22Rv1 (cell line): ENCODE measurements around the gene SBNO1.

Source experiments
- CTCF ChIP-seq: fragments of 450-650 bp; IDR thresholded peaks from 2 replicates; pipeline ENCODE4 v1.5.1; 2017; ENCODE audit warnings: mild to moderate bottlenecking
- ZFX ChIP-seq: fragments of 450-650 bp; IDR thresholded peaks from 2 replicates; pipeline ENCODE4 v1.6.1; 2017; ENCODE audit warnings: antibody characterized with exemption, borderline replicate concordance

DNA sequence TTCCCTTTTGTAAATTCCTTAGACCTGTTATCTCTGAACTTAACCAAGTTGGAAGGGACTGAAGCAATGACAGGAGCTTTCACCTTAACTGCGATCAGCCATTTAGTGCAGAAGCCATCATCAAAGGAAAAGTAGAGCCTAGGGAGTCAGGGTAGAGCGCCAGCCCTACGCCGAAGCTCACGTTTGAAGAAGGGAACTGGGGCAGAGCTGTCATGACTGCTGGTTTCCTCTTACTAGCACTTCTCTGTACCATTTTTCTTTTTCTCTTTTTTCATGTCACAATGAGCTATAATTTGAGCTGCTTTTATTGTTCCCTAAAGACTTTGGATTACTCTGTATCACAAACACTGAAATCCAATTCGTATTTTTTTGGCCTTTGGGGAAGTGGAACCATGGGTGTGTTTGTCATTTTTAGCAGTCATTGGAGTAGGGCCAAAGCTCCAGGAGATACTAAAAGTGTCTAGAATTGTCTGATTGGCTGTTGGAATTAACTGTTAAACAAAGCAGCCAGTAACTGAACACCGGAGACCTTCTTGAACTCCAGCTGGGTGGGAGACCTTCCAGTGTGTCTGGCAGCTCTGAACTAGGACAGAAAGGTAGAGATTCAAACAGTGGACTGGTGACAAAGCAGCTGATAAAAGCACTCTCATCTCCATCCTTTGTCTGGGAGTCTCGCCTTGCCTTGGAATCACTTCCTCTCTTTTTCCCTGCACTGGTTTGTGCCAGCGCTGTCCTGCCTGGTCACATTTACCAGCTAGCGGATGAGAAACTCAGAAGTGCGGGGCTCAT lies 122.3 kb downstream of the SBNO1 start:
- TF ChIP-seq CTCF, result no peak
- TF ChIP-seq ZFX, result no peak
